ENCODE results near the gene MPV17L. TPM values are rescaled to one million over a fixed set of nuclear protein-coding genes. Genes with fewer than 3 reads are reported as not detected.
"Not testable (repeated sequence)": the region's sequence is repeated elsewhere in the genome, so short reads cannot be mapped to it uniquely, and the experiment has no call there.

Gene MPV17L
- total RNA-seq, 1 donor, result 1.3 TPM

DNA sequence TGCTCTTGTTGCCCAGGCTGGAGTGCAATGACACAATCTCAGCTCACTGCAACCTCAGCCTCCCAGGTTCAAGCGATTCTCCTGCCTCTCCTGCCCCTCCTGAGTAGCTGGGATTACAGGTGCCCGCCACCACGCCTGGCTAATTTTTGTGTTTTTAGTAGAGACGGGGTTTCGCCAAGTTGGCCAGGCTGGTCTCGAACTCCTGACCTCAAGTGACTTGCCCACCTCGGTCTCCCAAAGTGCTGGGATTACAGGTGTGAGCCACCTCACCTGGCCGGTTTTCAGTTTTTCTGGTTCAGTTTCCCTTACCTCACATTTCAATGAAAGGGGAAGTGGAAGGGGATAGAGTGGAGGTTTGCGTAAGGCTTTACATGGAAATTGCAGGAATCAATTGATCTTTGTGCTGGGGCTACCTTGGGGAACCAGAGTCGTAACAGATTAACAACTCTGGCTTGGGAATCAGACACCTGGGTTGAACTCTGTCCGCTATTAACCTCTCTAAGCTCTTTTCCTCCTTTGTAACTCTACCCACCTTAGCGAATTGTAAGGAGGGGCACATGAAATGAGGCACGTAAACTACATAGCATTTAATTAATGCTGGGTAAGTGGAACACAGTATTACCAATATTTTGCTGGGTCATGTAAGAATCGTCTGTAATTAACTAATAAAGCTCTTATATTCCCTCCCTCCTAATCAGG, 3.2 kb downstream of the MPV17L start:
- H3K4me3 ChIP-seq (ENCODE audit: low read depth, low read length), result no peak overlapping the region
- TF ChIP-seq, protein P1, sequence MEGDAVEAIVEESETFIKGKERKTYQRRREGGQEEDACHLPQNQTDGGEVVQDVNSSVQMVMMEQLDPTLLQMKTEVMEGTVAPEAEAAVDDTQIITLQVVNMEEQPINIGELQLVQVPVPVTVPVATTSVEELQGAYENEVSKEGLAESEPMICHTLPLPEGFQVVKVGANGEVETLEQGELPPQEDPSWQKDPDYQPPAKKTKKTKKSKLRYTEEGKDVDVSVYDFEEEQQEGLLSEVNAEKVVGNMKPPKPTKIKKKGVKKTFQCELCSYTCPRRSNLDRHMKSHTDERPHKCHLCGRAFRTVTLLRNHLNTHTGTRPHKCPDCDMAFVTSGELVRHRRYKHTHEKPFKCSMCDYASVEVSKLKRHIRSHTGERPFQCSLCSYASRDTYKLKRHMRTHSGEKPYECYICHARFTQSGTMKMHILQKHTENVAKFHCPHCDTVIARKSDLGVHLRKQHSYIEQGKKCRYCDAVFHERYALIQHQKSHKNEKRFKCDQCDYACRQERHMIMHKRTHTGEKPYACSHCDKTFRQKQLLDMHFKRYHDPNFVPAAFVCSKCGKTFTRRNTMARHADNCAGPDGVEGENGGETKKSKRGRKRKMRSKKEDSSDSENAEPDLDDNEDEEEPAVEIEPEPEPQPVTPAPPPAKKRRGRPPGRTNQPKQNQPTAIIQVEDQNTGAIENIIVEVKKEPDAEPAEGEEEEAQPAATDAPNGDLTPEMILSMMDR (IDR thresholded peaks at IDR 0.05; ENCODE audit: insufficient read depth, low read depth, low read length), result no peak
- DNase-seq (ENCODE audit: low read depth), result no peak

DNA sequence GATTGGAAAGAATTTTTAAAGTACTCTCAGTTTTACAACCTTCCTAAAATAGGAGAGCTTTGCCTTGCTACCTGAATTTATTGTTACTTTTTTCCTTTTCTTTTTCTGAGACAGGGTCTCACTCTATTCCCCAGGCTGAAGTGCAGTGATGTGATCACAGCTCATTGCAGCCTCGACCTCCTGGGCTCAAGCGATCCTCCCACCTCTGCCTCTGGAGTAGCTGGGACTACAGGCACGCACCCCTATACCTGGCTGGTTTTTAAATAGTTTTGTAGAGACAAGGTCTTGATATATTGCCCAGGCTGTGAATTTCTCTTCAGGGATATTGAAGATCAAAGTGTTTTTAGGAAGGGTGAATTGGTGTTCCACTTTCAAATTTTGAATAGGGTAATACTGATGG, 3.8 kb downstream of the MPV17L start:
- H3K4me3 ChIP-seq (ENCODE audit: low read depth, low read length), result no peak overlapping the region
- DNase-seq (ENCODE audit: low read depth), result no peak
- TF ChIP-seq, protein P1 (IDR thresholded peaks at IDR 0.05; ENCODE audit: insufficient read depth, low read depth, low read length), result no peak

DNA sequence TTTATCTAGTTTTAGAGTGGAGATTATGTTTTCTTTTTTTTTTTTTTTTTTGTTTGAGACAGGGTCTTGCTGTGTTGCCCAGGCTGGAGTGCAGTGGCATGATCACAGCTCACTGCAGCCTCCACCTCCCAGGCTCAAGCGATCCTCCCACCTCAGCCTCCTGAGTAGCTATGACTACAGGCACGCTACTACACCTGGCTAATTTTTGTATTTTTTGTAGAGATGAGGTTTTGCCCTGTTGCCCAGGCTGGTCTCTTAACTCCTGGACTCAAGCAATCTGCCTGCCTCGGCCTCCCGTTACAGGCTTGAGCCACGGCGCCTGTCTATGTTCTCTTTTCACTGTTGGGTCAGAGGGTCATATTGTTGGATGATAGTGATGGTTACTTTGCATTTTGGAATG, 4.8 kb downstream of the MPV17L start:
- not testable (repeated sequence) for H3K4me3 ChIP-seq (ENCODE audit: low read depth, low read length); DNase-seq (ENCODE audit: low read depth)

DNA sequence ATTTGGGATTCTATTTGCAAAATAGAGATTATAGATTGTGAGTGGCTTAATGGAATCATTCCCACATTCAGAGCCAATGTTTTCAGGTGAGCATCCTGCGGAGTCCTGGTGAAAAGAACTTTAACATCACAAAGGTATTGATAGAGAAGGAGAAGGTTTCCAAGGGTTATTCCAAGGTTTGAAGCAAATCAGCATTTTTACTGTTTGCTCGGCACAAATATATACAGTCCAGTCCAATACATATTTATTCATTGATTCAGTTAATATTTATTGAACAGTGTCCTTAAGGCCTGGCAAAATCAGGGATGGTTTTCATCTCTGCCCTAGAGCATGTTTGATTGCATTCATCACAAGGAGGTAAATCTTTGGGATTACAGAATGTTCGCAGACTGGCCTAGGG, 6.4 kb downstream of the MPV17L start:
- TF ChIP-seq, protein P1 (IDR thresholded peaks at IDR 0.05; ENCODE audit: insufficient read depth, low read depth, low read length), result no peak
- no peak overlapping the region for H3K4me3 ChIP-seq (ENCODE audit: low read depth, low read length)
- DNase-seq (ENCODE audit: low read depth), result no peak

DNA sequence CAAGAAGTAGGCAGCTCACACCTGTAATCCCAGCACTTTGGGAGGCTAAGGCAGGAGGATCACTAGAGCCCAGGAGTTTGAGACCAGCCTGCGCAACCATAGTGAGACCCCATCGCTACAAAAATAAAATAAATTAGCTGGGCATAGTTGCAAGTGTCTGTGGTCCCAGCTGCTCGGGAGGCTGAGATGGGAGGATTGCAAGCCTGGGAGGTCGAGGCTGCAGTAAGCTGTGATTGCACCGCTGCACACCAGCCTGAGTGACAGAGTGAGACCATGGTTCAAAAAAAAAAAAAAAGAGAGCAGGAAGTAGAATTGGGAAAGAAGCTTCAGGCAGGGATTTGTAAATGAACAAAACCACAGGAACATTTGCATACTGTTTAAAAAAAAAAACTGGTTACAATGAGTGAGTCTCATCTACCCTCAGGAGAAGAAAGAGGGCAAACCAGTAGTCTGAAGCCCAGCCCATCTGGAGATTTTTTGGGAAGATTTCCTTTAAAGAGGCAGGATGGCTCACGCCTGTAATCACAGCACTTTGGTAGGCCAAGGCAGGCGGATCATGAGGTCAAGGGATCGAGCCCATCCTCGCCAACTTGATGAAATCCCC, 7.9 kb downstream of the MPV17L start:
- no peak overlapping the region for H3K4me3 ChIP-seq (ENCODE audit: low read depth, low read length)
- no peak for DNase-seq (ENCODE audit: low read depth)
- TF ChIP-seq, protein P1 (IDR thresholded peaks at IDR 0.05; ENCODE audit: insufficient read depth, low read depth, low read length), result no peak

DNA sequence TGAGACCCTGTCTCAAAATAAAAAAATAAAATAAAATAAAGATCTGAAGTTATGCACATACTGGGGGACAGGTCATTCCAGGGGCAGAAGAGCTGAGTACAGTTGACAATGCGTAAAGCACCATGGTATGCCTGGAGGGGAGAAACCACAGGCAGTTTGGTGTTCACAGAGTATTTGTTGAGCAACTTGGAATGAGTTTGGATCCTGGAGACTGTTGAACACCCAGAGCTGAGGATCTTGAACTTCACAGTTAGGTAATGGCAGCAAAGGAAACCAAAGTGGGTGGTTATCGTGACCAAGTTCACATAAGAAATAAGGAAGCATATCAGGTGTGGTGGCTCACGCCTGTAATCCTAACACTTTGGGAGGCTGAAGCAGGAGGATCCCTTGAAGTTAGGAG, 8.5 kb downstream of the MPV17L start:
- DNase-seq (ENCODE audit: low read depth); H3K4me3 ChIP-seq (ENCODE audit: low read depth, low read length): not testable (repeated sequence)

DNA sequence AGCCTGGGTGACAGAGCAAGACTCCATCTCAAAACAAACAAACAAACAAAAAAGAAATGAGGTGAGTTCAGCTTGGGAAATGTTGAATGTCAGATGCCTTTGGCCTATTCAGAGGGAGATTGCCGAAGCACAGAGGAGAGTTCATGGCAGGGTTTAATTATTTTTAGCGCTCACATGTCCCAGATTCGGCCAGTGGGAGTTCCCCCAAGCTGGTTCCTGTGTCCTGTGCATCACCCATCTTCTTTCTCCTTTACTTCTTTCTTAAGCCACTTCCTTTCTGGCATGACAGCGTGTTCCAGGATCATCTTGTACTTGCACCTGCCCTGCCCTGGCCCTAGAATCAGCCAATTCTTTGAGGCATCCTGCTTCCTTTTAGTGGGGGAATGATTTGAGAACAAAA, 9.2 kb downstream of the MPV17L start:
- TF ChIP-seq, protein P1 (IDR thresholded peaks at IDR 0.05; ENCODE audit: insufficient read depth, low read depth, low read length), result no peak
- no peak for DNase-seq (ENCODE audit: low read depth)
- no peak overlapping the region for H3K4me3 ChIP-seq (ENCODE audit: low read depth, low read length)

DNA sequence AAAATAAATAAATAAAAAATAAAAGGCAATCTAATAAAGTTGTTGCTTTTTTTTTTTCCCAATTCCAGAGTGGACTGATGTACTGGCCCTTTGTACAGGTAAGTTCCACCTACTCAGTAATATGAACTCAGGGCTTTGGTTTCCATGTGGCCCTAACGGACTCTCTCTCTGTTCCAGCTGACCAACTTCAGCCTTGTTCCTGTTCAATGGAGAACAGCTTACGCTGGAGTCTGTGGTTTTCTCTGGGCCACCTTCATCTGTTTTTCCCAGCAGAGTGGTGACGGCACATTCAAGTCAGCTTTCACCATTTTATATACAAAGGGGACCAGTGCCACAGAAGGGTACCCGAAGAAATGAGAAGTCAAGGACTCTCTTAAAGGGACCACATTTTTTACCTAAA, 12.2 kb downstream of the MPV17L start:
- DNase-seq (ENCODE audit: low read depth); H3K4me3 ChIP-seq (ENCODE audit: low read depth, low read length): not testable (repeated sequence)

DNA sequence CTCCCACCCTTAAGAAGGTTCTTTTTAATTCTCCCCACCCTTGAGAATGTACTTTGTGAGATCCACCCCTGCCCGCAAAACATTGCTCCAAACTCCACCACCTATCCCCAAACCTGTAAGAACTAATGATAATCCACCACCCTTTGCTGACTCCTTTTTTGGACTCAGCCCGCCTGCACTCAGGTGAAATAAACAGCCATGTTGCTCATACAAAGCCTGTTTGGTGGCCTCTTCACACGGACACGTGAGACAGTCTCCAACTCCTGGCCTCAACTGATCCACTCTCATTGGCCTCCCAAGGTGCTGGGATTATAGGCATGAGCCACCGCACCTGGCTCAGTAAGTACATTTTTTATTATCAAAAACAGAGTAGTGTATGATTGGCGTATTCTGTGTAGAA, 13.9 kb downstream of the MPV17L start:
- not testable (repeated sequence) for DNase-seq (ENCODE audit: low read depth); H3K4me3 ChIP-seq (ENCODE audit: low read depth, low read length)
